SK-N-SH (cell line): ENCODE data around the gene MTUS2.

Experiments
- EZH2phosphoT487 ChIP-seq: fragments of 200-600 bp; sonication (generic); IDR thresholded peaks from 2 replicates; pipeline ENCODE4 v1.6.1; 2017; ENCODE audit warnings: low read depth, mixed run types, mild to moderate bottlenecking, antibody characterized with exemption, moderate library complexity, borderline replicate concordance
- FOXM1 ChIP-seq: IDR thresholded peaks from 2 replicates; pipeline ENCODE4 v1.4.0; 2012; ENCODE audit warnings: low read depth, mild to moderate bottlenecking
- JUND ChIP-seq: IDR thresholded peaks from 2 replicates; pipeline ENCODE4 v1.4.0; 2012
- MXI1 ChIP-seq: IDR thresholded peaks from 2 replicates; pipeline ENCODE4 v1.6.1; 2012; ENCODE audit warnings: mild to moderate bottlenecking, low read depth, low read length, improper control_type of control experiment
- NRF1 ChIP-seq: IDR thresholded peaks from 2 replicates; pipeline ENCODE4 v1.6.1; 2012; ENCODE audit warnings: low read depth, mild to moderate bottlenecking, low read length
- POLR2AphosphoS5 ChIP-seq: IDR thresholded peaks from 2 replicates; pipeline ENCODE4 v1.6.1; 2012; ENCODE audit warnings: low read depth, low read length
- RAD21 ChIP-seq: IDR thresholded peaks from 2 replicates; pipeline ENCODE4 v1.6.1; 2012; ENCODE audit warnings: mild to moderate bottlenecking, low read length
- RFX5 ChIP-seq: IDR thresholded peaks from 2 replicates; pipeline ENCODE4 v1.6.1; 2012; ENCODE audit warnings: mild to moderate bottlenecking, improper control_type of control experiment, low read length
- SIN3A ChIP-seq: IDR thresholded peaks from 2 replicates; pipeline ENCODE4 v1.6.1; 2012; ENCODE audit warnings: low read depth, mild to moderate bottlenecking, low read length, moderate library complexity, borderline replicate concordance
- YY1 ChIP-seq: IDR thresholded peaks from 2 replicates; pipeline ENCODE4 v1.4.0; 2012; ENCODE audit warnings: low read depth, mild to moderate bottlenecking
- TF ChIP-seq, protein P1 (sequence below): fragments of 200-600 bp; sonication (generic); IDR thresholded peaks from 2 replicates; pipeline ENCODE4 v1.6.1; 2017; ENCODE audit warnings: antibody characterized with exemption, mild to moderate bottlenecking, moderate library complexity
- TF ChIP-seq, protein P2 (sequence below): IDR thresholded peaks from 2 replicates; pipeline ENCODE4 v1.4.0; 2012; ENCODE audit warnings: low read depth
- TF ChIP-seq, protein P3 (sequence below): IDR thresholded peaks from 2 replicates; pipeline ENCODE4 v1.4.0; 2012; ENCODE audit warnings: low read depth, borderline replicate concordance
- TF ChIP-seq, protein P4 (sequence below): IDR thresholded peaks from 2 replicates; pipeline ENCODE4 v1.6.1; 2012; ENCODE audit warnings: mild to moderate bottlenecking, low read depth, low read length, moderate library complexity

DNA sequence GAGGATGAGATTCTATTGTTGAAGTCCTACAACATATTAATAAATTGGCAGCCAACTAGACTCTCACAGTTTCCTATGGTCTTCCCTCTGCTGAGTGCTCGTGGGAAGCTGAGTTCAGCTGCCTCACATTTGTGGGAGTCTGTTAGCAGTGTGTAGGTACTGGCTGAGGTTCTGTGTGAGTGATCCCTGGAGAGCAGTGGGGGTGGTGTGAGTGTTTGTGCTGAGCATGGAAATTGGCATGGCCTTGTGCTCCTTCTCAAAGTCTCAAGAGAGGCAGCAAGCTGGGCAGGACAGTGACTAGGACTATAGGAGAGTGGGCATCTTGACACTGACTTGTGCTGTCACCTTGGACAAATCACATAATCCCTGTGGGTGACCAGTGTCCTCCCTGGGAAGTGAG, 298.3 kb downstream of the MTUS2 start:
- TF ChIP-seq SIN3A: no peak
- TF ChIP-seq, protein P1, sequence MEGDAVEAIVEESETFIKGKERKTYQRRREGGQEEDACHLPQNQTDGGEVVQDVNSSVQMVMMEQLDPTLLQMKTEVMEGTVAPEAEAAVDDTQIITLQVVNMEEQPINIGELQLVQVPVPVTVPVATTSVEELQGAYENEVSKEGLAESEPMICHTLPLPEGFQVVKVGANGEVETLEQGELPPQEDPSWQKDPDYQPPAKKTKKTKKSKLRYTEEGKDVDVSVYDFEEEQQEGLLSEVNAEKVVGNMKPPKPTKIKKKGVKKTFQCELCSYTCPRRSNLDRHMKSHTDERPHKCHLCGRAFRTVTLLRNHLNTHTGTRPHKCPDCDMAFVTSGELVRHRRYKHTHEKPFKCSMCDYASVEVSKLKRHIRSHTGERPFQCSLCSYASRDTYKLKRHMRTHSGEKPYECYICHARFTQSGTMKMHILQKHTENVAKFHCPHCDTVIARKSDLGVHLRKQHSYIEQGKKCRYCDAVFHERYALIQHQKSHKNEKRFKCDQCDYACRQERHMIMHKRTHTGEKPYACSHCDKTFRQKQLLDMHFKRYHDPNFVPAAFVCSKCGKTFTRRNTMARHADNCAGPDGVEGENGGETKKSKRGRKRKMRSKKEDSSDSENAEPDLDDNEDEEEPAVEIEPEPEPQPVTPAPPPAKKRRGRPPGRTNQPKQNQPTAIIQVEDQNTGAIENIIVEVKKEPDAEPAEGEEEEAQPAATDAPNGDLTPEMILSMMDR: no peak
- TF ChIP-seq, protein P2, sequence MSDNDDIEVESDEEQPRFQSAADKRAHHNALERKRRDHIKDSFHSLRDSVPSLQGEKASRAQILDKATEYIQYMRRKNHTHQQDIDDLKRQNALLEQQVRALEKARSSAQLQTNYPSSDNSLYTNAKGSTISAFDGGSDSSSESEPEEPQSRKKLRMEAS: no peak
- no peak for TF ChIP-seq POLR2AphosphoS5
- no peak for TF ChIP-seq RFX5
- TF ChIP-seq FOXM1: no peak
- no peak for TF ChIP-seq EZH2phosphoT487
- no peak for TF ChIP-seq RAD21
- TF ChIP-seq, protein P3, sequence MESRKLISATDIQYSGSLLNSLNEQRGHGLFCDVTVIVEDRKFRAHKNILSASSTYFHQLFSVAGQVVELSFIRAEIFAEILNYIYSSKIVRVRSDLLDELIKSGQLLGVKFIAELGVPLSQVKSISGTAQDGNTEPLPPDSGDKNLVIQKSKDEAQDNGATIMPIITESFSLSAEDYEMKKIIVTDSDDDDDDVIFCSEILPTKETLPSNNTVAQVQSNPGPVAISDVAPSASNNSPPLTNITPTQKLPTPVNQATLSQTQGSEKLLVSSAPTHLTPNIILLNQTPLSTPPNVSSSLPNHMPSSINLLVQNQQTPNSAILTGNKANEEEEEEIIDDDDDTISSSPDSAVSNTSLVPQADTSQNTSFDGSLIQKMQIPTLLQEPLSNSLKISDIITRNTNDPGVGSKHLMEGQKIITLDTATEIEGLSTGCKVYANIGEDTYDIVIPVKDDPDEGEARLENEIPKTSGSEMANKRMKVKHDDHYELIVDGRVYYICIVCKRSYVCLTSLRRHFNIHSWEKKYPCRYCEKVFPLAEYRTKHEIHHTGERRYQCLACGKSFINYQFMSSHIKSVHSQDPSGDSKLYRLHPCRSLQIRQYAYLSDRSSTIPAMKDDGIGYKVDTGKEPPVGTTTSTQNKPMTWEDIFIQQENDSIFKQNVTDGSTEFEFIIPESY: no peak
- no peak for TF ChIP-seq NRF1
- no peak for TF ChIP-seq MXI1
- no peak for TF ChIP-seq YY1
- TF ChIP-seq, protein P4, sequence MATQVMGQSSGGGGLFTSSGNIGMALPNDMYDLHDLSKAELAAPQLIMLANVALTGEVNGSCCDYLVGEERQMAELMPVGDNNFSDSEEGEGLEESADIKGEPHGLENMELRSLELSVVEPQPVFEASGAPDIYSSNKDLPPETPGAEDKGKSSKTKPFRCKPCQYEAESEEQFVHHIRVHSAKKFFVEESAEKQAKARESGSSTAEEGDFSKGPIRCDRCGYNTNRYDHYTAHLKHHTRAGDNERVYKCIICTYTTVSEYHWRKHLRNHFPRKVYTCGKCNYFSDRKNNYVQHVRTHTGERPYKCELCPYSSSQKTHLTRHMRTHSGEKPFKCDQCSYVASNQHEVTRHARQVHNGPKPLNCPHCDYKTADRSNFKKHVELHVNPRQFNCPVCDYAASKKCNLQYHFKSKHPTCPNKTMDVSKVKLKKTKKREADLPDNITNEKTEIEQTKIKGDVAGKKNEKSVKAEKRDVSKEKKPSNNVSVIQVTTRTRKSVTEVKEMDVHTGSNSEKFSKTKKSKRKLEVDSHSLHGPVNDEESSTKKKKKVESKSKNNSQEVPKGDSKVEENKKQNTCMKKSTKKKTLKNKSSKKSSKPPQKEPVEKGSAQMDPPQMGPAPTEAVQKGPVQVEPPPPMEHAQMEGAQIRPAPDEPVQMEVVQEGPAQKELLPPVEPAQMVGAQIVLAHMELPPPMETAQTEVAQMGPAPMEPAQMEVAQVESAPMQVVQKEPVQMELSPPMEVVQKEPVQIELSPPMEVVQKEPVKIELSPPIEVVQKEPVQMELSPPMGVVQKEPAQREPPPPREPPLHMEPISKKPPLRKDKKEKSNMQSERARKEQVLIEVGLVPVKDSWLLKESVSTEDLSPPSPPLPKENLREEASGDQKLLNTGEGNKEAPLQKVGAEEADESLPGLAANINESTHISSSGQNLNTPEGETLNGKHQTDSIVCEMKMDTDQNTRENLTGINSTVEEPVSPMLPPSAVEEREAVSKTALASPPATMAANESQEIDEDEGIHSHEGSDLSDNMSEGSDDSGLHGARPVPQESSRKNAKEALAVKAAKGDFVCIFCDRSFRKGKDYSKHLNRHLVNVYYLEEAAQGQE: no peak
- no peak for TF ChIP-seq JUND
